Measurements from ENCODE around the gene SENP1. TPM values are rescaled to one million over a fixed set of nuclear protein-coding genes. Genes with fewer than 3 reads are reported as not detected.

The SENP1 gene
- total and polyA plus RNA-seq, 2 experiments from 2014 or later, result 8.6 to 27.7 TPM

DNA sequence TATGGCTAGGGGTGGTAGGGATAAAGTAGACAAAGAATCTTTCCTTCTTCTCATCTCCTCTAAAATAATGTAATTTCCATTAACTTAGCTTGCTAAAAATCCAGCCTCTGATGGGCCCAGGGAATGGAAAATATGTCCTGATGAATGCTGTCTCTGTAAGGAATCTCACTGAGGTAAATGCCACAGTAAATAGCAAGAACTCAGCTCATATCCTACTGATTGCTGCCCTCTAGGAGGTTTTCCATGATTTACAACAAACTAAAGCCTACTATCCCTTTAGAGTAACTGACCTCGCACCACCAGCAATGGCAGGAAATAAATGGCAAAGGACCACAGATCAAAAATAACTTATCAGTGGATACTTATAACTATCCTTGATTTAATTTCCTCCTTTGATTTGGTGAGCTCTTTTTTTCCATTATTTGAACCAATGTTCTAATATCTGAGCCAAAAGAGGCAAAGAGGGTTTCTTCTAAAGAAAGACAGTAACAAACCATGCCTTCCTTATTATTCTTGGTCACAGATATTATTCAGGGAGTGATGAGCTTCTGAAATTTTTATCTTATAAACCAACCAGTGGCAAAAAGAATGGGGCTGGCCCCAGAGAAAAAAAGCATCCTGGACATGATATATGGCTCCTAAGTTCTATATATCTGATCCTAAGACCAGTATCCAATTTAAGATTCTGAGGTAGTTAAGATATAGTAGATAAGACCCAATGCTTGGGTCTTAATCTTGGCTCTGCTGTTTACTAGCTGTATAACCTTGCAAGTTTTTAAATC is 43.8 kb downstream of the SENP1 start (continued):
- TF ChIP-seq, protein P1, sequence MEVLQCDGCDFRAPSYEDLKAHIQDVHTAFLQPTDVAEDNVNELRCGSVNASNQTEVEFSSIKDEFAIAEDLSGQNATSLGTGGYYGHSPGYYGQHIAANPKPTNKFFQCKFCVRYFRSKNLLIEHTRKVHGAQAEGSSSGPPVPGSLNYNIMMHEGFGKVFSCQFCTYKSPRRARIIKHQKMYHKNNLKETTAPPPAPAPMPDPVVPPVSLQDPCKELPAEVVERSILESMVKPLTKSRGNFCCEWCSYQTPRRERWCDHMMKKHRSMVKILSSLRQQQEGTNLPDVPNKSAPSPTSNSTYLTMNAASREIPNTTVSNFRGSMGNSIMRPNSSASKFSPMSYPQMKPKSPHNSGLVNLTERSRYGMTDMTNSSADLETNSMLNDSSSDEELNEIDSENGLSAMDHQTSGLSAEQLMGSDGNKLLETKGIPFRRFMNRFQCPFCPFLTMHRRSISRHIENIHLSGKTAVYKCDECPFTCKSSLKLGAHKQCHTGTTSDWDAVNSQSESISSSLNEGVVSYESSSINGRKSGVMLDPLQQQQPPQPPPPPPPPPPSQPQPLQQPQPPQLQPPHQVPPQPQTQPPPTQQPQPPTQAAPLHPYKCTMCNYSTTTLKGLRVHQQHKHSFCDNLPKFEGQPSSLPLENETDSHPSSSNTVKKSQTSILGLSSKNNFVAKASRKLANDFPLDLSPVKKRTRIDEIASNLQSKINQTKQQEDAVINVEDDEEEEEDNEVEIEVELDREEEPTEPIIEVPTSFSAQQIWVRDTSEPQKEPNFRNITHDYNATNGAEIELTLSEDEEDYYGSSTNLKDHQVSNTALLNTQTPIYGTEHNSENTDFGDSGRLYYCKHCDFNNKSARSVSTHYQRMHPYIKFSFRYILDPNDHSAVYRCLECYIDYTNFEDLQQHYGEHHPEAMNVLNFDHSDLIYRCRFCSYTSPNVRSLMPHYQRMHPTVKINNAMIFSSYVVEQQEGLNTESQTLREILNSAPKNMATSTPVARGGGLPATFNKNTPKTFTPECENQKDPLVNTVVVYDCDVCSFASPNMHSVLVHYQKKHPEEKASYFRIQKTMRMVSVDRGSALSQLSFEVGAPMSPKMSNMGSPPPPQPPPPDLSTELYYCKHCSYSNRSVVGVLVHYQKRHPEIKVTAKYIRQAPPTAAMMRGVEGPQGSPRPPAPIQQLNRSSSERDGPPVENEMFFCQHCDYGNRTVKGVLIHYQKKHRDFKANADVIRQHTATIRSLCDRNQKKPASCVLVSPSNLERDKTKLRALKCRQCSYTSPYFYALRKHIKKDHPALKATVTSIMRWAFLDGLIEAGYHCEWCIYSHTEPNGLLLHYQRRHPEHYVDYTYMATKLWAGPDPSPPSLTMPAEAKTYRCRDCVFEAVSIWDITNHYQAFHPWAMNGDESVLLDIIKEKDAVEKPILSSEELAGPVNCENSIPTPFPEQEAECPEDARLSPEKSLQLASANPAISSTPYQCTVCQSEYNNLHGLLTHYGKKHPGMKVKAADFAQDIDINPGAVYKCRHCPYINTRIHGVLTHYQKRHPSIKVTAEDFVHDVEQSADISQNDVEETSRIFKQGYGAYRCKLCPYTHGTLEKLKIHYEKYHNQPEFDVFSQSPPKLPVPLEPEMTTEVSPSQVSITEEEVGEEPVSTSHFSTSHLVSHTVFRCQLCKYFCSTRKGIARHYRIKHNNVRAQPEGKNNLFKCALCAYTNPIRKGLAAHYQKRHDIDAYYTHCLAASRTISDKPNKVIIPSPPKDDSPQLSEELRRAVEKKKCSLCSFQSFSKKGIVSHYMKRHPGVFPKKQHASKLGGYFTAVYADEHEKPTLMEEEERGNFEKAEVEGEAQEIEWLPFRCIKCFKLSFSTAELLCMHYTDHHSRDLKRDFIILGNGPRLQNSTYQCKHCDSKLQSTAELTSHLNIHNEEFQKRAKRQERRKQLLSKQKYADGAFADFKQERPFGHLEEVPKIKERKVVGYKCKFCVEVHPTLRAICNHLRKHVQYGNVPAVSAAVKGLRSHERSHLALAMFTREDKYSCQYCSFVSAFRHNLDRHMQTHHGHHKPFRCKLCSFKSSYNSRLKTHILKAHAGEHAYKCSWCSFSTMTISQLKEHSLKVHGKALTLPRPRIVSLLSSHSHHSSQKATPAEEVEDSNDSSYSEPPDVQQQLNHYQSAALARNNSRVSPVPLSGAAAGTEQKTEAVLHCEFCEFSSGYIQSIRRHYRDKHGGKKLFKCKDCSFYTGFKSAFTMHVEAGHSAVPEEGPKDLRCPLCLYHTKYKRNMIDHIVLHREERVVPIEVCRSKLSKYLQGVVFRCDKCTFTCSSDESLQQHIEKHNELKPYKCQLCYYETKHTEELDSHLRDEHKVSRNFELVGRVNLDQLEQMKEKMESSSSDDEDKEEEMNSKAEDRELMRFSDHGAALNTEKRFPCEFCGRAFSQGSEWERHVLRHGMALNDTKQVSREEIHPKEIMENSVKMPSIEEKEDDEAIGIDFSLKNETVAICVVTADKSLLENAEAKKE (CRISPR knock-in tag; IDR thresholded peaks at IDR 0.05), result no peak
- no peak for TF ChIP-seq ZNF114 (CRISPR knock-in tag; IDR thresholded peaks at IDR 0.05)

DNA sequence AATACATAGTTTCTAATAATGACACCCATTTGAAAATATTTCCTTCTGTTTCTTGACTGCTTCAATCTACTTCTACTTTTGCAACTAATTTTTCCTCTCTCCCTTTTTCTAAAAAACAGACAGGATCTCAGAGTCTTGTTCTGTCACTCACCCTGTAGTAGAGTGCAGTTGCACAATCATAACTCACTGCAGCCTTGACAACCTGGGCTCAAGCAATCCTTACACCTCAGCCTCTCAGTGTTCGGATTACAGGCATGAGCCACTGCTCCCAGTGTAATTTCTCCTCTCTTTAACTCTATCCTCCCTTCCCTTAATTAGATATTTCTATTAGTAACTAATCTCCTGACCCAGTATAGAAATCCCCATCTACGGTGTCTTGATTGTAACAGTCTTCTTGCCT is 45.4 kb downstream of the SENP1 start:
- Histone ChIP-seq H3K36me3 (ENCODE audit: insufficient read depth) (peaks cover 40% of the 10 kb centered on the region), H3K4me2 (no peak overlapping the region), H3K27ac (ENCODE audit: low read depth) (no peak overlapping the region), H3K79me2 (replicated peaks; ENCODE audit: insufficient read depth) (no peaks in the 10 kb centered on the region), H2AFZ (no peak overlapping the region), H3K4me3 (no peak overlapping the region), H3K9me2 (ENCODE audit: insufficient read depth) (no peaks in the 10 kb centered on the region), H3F3A (replicated peaks; ENCODE audit: low read depth) (no peaks in the 10 kb centered on the region), H4K20me1 (replicated peaks; ENCODE audit: insufficient read depth) (peaks cover 7% of the 10 kb centered on the region; the same call in 1 of the 2 replicates), H3K4me1 (ENCODE audit: insufficient read depth) (no peaks in the 10 kb centered on the region), H3K27me3 (ENCODE audit: insufficient read depth) (no peaks in the 10 kb centered on the region)
- DNase-seq (ENCODE audit: low spot score) (no peak), ATAC-seq (no peak)
- Mint-ChIP-seq H3K9me3 (no peaks in the 10 kb centered on the region), H3K4me3 (no peak overlapping the region), H3K27ac (no peak overlapping the region), H3K4me1 (no peaks in the 10 kb centered on the region), H3K27me3 (ENCODE audit: insufficient read depth, low read depth, poor library complexity) (no peaks in the 10 kb centered on the region), H3K36me3 (ENCODE audit: low read depth) (peaks cover 54% of the 10 kb centered on the region)
- TF ChIP-seq ZNF331 (CRISPR knock-in tag; IDR thresholded peaks at IDR 0.05; ENCODE audit: low read depth), result no peak
- no peak for TF ChIP-seq JUNB (IDR thresholded peaks at IDR 0.05; ENCODE audit: unreplicated experiment)
- TF ChIP-seq, protein P2, sequence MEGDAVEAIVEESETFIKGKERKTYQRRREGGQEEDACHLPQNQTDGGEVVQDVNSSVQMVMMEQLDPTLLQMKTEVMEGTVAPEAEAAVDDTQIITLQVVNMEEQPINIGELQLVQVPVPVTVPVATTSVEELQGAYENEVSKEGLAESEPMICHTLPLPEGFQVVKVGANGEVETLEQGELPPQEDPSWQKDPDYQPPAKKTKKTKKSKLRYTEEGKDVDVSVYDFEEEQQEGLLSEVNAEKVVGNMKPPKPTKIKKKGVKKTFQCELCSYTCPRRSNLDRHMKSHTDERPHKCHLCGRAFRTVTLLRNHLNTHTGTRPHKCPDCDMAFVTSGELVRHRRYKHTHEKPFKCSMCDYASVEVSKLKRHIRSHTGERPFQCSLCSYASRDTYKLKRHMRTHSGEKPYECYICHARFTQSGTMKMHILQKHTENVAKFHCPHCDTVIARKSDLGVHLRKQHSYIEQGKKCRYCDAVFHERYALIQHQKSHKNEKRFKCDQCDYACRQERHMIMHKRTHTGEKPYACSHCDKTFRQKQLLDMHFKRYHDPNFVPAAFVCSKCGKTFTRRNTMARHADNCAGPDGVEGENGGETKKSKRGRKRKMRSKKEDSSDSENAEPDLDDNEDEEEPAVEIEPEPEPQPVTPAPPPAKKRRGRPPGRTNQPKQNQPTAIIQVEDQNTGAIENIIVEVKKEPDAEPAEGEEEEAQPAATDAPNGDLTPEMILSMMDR (conservative IDR thresholded peaks at IDR 0.05; ENCODE audit: low read depth in 2 of 2), result no peak
- TF ChIP-seq ZNF114 (CRISPR knock-in tag; IDR thresholded peaks at IDR 0.05), result no peak
- TF ChIP-seq POLR2AphosphoS5 (IDR thresholded peaks at IDR 0.05; ENCODE audit: low read depth), result no peak
- no peak for TF ChIP-seq STAT1 (IDR thresholded peaks at IDR 0.05; ENCODE audit: unreplicated experiment)
- no peak for TF ChIP-seq EZH2phosphoT487 (IDR thresholded peaks at IDR 0.05; ENCODE audit: unreplicated experiment)
- no peak for TF ChIP-seq CREB1 (CRISPR knock-in tag; IDR thresholded peaks at IDR 0.05; ENCODE audit: low read depth)
- TF ChIP-seq EZH2 (IDR thresholded peaks at IDR 0.05; ENCODE audit: low read depth, unreplicated experiment), result no peak
- TF ChIP-seq, protein P3, sequence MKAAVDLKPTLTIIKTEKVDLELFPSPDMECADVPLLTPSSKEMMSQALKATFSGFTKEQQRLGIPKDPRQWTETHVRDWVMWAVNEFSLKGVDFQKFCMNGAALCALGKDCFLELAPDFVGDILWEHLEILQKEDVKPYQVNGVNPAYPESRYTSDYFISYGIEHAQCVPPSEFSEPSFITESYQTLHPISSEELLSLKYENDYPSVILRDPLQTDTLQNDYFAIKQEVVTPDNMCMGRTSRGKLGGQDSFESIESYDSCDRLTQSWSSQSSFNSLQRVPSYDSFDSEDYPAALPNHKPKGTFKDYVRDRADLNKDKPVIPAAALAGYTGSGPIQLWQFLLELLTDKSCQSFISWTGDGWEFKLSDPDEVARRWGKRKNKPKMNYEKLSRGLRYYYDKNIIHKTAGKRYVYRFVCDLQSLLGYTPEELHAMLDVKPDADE (IDR thresholded peaks at IDR 0.05), result no peak
- TF ChIP-seq NANOG (IDR thresholded peaks at IDR 0.05; ENCODE audit: borderline replicate concordance), result no peak
